NCI-H2081 treated with DMSO at 0.1 percent for 48 hours (cell line): Measurements from ENCODE around the gene CPZ.

ENCODE experiments used
- DNase-seq: peaks from one replicate; lab custom pipeline; 2025; lab: John Stamatoyannopoulos, UW

The CPZ gene

GRCh38 chr4:8595237-8596087 lies 2.9 kb downstream of the CPZ start:
- DNase-seq, result no peak

- DNase-seq, result no peak
Observed at GRCh38 chr4:8596891-8597290, 4.3 kb downstream of the CPZ start.

GRCh38 chr4:8597319-8597718 lies 4.8 kb downstream of the CPZ start:
- no peak for DNase-seq

- no peak for DNase-seq
Observed at GRCh38 chr4:8597791-8598190, 5.2 kb downstream of the CPZ start.

GRCh38 chr4:8598391-8599090 lies 6.0 kb downstream of the CPZ start:
- DNase-seq, result no peak

- no peak for DNase-seq
Observed at GRCh38 chr4:8599091-8599460, 6.5 kb downstream of the CPZ start.

GRCh38 chr4:8599657-8600056 lies 7.1 kb downstream of the CPZ start:
- DNase-seq, result no peak

GRCh38 chr4:8600266-8600665 lies 7.7 kb downstream of the CPZ start:
- no peak for DNase-seq

GRCh38 chr4:8600686-8601085 lies 8.1 kb downstream of the CPZ start:
- no peak for DNase-seq

GRCh38 chr4:8601086-8601485 lies 8.5 kb downstream of the CPZ start:
- no peak for DNase-seq

GRCh38 chr4:8601556-8601955 lies 9.0 kb downstream of the CPZ start:
- DNase-seq, result no peak

GRCh38 chr4:8602686-8603430 lies 10.3 kb downstream of the CPZ start:
- DNase-seq, result no peak

- no peak for DNase-seq
Observed at GRCh38 chr4:8603931-8604330, 11.4 kb downstream of the CPZ start.

GRCh38 chr4:8605289-8605688 lies 12.7 kb downstream of the CPZ start:
- DNase-seq, result no peak

GRCh38 chr4:8606476-8606875 lies 13.9 kb downstream of the CPZ start:
- no peak for DNase-seq

- DNase-seq, result no peak
Observed at GRCh38 chr4:8606966-8607365, 14.4 kb downstream of the CPZ start.

- no peak for DNase-seq
Observed at GRCh38 chr4:8607603-8608481, 15.3 kb downstream of the CPZ start.

GRCh38 chr4:8608714-8609391 lies 16.3 kb downstream of the CPZ start:
- no peak for DNase-seq

GRCh38 chr4:8609406-8609805 lies 16.8 kb downstream of the CPZ start:
- no peak for DNase-seq

GRCh38 chr4:8609824-8610350 lies 17.3 kb downstream of the CPZ start:
- DNase-seq, result no peak
